Endometrial microvascular endothelial cells (primary cell): ENCODE results near the gene ZSWIM6. TPM values are rescaled to one million over a fixed set of nuclear protein-coding genes. Genes with fewer than 3 reads are reported as not detected.

Experiments
- in situ Hi-C: cut with HindIII; loops from 2 replicates; pipeline ENCODE4 v1.10.0; 2017; ENCODE audit warnings: low sequenced_read_pairs, low pct_unique_long_range_greater_than_20kb; ENCODE audit errors: inconsistent ontology term
- total RNA-seq: library from RNA; depleted of rRNA; stranded (reverse); fragments of >200 nt; gene quantifications from one replicate; pipeline ENCODE4 v1.2.3, GENCODE V29; 2015; ENCODE audit errors: inconsistent ontology term

The ZSWIM6 gene
- total RNA-seq, 1 donor from 2014 or later, result 11.7 TPM

DNA sequence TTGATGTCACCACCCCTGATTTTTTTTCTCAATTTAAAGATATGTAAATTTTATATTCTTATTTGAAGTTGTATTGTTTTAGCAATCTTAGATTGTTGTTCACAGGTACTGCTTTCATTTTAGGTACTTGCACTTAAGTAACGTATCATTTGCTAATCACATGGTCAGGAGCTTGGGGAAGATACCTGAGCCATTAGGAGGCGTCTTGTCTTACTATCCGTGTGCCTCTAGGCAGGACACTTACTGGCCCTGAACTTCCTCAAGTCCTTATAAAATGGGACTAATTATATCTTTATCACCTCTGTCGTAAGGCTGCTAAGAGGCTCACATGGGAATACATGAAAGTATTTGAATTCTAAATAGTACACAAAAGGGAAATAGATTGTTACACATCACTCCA is 18.5 kb downstream of the ZSWIM6 start:
- in situ Hi-C loops, result no loop called here

DNA sequence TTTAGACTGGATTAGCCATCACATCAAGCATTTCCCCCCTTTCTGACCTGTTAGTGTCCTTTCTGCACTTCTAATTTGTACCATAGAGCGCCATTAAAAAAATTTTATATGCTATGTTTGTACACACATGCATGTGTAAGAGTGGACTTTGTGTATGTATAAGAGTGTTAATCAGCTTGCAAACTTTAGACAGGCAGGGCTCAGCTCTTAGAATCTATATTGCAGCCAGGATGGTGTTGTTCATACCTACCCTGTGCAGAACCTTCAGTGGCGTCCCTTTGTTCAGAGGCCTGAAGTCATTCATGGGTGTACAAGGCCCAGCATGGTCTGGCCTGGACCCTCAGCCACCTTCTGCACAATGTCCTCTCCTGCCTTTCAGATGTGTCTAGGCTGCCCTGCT is 19.7 kb downstream of the ZSWIM6 start:
- in situ Hi-C loops, result no loop called here

GRCh38 chr5:61352180-61352579 is 20.1 kb downstream of the ZSWIM6 start:
- in situ Hi-C loops, result no loop called here

GRCh38 chr5:61352612-61353156 is 20.6 kb downstream of the ZSWIM6 start:
- in situ Hi-C loops, result no loop called here

- in situ Hi-C loops, result no loop called here
Measured at GRCh38 chr5:61353293-61353692, 21.2 kb downstream of the ZSWIM6 start.

GRCh38 chr5:61354199-61354598 is 22.1 kb downstream of the ZSWIM6 start:
- in situ Hi-C loops, result no loop called here

DNA sequence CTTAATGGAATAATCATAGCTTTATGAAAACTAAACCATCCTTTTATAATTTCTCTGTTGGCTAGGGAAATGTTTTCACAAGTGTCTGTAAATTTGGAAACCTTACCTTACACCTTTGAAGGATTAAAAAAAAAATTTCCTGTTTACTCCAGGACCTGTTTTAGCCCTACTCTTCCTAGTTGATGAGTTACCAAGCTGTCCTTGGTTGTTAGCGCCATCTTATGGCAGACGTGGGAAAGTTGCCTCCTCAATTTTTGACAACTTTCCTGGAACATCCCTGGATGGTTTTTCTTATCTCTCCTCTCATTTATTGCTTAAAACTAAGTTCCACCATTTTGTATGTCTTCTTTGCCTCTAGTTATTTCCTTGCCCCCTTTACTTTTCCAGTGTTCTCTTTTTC is 25.7 kb downstream of the ZSWIM6 start:
- in situ Hi-C loops, result no loop called here

DNA sequence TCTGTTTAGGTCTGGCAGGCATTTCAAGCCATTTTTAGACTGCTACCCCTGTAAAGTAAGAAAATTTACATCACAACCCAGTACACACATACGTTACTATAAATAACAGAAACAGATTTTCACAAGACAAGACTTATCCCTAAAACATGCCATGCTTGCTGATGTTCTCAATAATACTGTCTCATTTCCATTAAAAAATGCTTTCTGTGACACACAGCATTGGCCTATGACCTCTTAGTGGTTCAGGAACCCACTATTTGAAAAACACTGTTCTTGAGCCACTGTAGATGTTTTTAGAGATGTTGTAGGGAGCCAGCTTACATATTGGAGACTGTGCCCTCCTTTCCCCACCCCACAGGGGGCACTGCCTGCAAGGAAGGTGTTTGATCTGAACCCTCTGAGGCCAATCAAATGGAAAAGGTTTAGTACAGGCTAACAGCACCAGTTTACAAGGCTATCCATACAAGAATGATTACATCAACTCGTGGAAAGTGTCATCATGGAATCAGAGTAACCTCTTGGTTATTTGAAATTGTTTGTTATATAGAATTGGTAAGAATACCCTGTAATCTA is 30.8 kb downstream of the ZSWIM6 start:
- in situ Hi-C loops, result no loop called here

DNA sequence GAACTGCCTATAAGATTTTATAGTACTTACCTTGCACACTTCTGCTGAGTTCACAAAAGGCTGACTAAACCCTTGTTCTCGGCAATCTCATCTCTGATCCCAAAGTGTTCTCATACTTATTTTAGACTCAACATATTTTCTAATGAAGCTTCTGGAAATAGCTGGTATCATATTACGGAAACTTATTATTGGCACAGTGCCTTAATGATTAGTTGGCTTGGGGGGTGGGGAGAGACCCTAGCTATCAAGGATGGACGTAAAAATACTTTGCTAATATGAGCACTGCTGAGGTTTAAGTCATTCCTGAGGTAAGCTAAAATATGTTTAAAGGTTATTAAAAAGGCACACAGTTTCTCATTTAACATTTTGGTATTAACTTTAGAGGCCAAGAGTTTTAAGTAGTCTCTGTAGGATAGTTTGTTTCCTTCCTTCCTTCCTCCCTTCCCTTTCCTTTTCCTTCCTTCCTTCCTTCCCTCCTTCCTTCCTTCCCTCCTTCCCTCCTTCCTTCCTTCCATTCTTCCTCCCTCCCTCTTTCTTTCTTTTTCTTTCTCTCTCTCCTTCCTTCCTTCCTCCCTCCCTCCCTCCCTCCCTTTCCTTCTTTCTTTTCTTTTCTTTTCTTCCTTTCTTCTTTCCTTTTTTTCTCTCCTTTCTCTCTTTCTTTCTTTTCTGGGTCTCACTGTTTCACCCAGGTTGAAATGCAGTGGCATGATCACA is 31.5 kb downstream of the ZSWIM6 start:
- in situ Hi-C loops, result no loop called here

DNA sequence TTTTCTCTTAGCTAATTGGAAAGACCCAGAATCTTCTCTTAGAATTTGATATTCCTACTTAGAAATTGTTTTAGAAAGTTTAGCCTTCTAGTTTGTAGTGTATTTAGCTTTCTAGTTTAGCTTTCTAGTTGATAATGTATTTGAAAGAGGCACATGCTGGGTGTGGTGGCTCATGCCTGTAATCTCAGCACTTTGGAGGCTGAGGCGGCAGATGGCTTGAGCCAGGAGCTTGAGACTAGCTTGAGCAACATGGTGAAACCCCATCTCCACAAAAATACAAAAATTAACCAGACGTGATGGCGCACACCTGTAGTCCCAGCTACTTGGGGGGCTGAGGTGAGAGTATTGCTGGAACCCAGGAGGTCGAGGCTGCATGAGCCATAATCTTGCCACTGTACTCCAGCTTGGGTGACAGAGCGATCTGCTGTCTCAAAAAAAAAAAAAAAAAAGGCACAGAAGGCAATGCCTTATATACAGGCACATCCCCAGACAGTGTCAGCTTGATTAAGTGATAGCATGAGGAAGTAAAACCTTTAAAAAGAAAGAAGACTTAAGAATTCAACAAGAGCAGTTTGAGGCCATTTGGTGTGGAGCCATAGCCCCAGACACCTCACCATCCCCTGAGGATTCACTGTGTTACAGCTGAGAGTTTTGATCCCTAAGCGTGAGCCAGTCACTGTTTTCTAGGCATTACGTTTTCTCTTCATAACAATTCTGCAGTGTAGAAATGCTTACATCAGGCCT is 34.6 kb downstream of the ZSWIM6 start:
- in situ Hi-C loops, result no loop called here

DNA sequence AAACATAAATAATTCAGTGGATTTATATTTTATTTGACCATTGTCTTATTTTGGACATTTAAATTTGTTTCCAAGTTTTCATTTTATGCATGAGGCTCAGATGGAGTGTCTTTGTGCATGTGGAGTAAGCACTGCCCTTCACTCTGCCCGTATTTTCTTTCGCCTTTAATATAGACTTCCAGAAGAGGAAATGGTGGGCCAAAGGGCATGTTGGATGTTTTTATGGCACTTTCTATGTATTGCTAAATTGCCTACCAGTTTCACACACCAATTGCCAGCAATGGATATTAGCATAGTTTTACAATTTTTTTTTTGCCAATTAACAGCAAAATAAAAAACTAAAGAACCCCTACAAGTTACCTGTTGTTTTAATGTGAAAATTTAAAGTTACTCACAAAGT is 38.4 kb downstream of the ZSWIM6 start:
- in situ Hi-C loops, result no loop called here

DNA sequence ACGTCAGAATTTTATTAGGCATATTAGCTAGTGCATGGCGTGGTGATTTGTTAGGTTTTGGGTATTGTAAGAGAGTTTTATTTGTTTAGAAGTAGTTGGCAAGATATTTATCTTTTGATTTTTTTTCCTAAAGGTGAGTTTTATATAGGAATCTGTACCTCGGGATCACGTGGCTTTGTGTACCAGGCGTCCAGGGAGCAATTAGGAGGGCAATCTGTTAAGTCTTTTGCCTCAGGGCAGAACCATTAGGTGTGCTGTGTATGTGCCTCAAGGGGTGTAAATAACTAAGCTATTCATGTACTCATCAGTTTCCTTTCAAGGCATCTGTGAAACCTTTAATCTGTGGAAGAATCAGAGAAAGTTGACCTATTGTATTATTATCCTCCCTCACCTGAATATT is 39.4 kb downstream of the ZSWIM6 start:
- in situ Hi-C loops, result no loop called here

GRCh38 chr5:61379677-61380076 is 47.6 kb downstream of the ZSWIM6 start:
- in situ Hi-C loops, result no loop called here

GRCh38 chr5:61381968-61382367 is 49.9 kb downstream of the ZSWIM6 start:
- in situ Hi-C loops, result no loop called here

DNA sequence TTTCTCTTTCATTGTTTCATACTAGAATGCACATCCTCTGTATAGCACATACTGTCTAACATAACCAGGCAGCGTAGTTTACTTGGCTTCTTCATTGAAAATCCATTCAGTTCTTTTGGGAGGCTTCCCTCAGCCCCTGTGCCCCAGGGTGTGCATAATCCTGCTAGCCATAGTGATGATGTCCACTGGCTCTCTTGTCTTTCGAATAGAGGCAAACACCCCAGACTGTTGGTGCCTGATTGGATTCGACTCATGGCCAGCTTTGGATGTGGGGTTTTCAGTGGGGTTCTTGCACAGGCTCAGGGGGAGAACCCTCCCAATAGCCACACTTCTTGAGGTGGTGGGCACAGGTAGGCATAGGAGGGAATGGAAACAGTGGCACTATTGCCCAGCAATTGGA is 53.6 kb downstream of the ZSWIM6 start:
- in situ Hi-C loops, result no loop called here

DNA sequence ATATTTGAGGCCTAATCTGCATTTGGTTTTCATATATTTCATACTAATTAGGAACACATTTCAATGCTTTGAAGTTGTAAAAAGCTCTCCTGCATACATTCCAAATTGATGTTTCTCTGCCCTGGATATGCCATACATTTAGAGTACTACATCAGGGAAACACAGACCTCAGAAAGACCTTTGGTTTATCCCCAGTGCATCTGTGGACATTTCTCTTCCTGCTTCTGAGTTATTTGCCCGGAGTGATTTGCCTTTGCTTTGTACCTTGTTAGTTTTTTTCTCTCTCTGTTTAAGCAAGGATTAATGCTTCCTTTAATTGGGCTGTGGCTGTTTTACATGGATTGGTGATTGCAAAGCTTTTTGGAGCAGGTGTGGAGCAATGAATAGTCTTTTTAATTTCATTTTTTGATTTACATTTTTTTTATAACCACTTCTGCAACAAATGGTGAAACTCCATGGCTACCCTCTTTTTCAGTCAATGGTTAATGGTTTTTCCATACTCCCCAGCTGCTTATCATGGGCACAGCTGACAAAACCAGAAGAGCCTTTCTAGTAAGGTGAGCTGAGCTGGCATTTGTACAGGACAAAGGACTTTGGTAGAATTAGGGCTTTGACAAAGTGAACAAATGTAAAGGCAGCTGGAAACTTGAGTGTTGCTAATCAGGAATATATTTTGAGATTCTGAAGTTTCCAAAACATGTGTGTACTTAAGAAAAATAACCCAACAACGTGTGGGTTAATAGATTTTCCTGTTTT is 54.2 kb downstream of the ZSWIM6 start:
- in situ Hi-C loops, result no loop called here

DNA sequence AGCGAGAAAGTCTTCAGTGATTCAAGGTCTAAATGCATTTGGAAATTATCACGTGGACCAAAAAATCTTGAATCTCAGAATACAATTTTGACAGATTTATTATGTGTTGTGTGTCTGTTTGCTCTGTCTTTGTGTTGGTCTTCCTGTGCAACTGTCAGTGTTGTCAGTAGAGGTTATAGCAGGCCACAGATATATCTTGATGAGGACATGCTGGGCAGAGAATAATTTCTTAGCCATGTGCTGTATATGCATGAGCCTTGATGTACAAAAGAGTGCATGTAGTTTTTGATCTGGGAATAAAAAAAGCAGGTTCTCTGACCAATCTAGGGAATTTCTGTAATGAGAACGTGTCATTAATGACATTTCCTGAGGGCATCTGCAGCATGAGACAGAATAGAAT is 57.6 kb downstream of the ZSWIM6 start:
- in situ Hi-C loops, result no loop called here

- in situ Hi-C loops, result no loop called here
Measured at GRCh38 chr5:61394078-61394704, 62.1 kb downstream of the ZSWIM6 start.

DNA sequence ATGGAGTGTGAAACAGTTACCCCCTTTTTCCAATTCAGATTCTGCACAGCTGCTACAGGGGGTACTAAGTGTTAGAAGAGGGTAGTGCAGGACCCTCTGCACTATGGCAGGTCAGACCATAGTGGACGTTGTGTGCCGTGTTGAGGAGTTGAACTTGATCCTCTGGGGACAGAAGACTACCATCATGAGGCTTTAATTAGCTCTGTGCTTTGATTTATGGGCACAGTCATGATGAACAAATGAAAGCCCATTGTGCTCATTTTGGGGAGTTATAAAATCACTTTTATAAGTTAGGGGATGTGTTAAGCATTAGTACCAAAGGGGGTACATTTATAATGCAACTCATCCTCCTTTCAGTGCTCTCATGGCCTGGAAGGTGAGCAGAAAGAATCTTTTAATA is 62.7 kb downstream of the ZSWIM6 start:
- in situ Hi-C loops, result no loop called here
